ENCODE data around the gene CEP112.

GRCh38 chr17:65617496-65617895, 574.4 kb downstream of the CEP112 start:
- no peak for TF ChIP-seq CTCF (IDR thresholded peaks at IDR 0.05)
- no peak for TF ChIP-seq ZFX (IDR thresholded peaks at IDR 0.05; ENCODE audit: borderline replicate concordance)
